Stromal cell of bone marrow (primary cell): ENCODE results near the gene SGK1.

Experiments
- DNase-seq: peaks from one replicate; pipeline ENCODE4 v3.0.0-alpha.2; 2012; ENCODE audit warnings: low read depth

SGK1 gene

GRCh38 chr6:134168590-134169208 lies 149.2 kb downstream of the SGK1 start:
- no peak for DNase-seq

DNA sequence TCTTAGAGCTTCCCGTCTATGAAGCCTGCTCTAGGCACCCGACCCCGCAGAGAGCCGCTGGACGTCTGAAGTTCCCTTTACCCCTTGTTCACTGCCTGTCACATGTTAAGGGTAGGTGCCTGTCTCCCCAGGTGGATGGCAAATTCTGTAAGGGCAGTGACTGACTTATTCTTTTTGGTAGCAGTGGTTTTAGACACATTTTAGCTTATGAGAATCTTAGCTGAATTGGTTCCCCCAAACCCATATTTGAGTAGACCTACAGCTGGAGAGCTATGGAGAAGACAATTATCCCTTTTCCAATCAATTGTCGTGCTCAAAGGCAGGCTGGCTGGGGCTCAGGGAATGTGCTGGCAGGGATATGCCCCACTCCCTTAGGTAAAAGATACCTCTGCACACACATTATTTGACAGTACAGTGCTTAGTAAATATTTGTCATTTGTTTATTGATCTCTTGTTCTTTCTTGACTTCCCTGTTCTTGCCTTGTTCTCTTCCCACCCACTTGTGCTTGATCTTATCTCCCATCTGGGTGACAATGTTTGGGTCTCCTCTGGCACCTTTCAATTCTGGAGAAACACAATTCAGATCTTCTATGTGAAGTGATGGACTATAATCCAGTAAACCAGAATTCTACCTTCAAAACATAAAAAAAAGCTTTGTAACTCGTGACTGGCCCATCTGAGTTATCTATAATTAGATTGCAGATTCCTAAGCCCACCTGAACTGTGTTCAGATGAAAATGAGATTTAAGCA lies 151.2 kb downstream of the SGK1 start:
- DNase-seq = no peak

- no peak for DNase-seq
These were observed 152.2 kb downstream of the SGK1 start for GRCh38 chr6:134165561-134166201.

- no peak for DNase-seq
These were observed 153.6 kb downstream of the SGK1 start for GRCh38 chr6:134164300-134164699.

DNA sequence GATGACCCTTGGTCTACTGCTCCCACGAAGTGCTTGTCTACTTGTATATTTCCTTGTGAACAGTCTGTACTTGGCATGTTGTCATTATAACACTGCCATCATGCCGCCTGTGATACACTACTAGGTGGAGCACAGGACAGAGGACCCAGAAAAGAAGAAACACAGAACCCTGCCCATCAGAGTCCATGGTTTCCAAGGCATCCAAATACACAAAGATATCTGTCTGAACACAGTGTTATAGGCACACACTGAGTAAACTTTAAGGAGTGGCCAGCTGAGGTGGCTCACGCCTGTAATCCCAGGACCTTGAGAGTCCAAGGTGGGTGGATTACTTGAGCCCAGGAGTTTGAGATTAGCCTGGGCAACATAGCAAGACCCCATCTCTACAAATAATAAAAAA lies 155.0 kb downstream of the SGK1 start:
- no peak for DNase-seq

- no peak for DNase-seq
These were observed 156.9 kb downstream of the SGK1 start for GRCh38 chr6:134161041-134161440.

DNA sequence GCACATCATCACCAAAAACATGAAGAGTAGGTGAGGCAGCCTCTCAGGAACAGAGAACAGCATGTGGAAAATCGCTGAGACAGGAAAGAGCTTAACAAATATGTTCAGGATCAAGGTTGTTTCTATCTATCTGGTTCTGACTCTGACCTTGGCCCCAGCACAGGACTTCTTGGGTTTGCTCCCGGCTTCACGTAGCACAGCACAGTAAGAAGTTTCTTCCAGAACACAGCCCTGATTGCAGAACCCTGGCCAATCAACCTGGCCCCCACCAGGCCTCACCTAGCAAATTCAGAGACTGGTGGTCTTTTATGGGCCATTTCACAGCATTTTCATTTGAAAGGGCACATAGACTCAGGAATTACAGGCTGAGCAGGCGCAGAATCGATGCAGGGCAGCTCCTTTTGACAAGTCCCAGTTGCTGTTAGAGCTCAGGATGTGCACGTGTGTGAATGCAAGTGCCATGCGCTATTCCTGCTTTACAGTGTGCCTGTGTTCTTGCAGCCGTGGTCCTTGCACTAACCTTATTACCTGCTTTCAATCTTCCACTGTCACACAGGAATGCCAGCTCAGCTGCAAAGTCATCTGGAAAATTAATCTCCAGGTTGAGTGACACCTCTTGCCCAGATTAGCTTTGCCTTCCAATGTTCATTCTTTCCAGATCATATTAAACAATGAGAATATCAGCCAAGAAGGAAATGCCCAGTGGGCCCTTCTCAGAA lies 165.0 kb downstream of the SGK1 start:
- DNase-seq = no peak

DNA sequence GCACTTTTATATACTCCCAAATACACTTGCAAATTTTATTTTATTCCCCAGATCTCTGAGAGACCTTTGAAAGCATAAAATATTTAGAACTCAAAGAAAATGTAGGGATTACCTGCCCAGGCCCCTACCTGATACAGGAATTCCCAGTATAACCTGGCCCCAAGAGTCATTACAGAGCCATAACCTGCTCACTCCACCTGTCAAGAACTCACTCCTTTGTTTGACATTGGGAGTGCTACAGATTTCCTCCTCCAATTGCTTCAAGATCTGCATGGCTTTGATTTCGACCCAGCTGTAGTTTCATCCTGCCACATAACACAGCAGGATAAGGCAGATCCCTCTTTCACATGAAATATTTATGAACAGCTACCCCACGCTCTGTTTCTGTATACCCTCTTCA lies 169.3 kb downstream of the SGK1 start:
- no peak for DNase-seq

DNA sequence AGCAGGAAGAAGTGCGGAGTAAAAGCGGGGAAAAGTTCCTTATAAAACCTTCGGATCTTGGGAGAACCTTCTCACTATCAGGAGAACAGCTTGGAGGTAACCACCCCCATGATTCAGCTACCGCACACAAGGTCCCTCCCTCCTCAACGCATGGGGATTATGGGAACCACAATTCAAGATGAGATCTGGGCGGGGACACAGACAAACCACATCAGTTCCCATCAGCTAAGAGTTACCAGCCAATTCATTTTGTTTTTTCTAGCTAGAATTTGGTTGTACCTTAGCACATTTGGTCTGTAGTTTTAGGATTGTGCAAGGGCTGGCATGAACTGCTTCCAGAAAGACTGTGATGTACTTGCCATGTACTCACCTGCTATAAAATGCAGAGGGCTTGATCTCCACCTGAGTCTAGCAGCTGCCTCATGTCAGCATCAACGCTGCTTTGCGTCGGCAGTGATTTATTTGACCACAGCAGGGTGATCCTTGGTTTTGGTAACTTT lies 170.8 kb downstream of the SGK1 start:
- DNase-seq = no peak

DNA sequence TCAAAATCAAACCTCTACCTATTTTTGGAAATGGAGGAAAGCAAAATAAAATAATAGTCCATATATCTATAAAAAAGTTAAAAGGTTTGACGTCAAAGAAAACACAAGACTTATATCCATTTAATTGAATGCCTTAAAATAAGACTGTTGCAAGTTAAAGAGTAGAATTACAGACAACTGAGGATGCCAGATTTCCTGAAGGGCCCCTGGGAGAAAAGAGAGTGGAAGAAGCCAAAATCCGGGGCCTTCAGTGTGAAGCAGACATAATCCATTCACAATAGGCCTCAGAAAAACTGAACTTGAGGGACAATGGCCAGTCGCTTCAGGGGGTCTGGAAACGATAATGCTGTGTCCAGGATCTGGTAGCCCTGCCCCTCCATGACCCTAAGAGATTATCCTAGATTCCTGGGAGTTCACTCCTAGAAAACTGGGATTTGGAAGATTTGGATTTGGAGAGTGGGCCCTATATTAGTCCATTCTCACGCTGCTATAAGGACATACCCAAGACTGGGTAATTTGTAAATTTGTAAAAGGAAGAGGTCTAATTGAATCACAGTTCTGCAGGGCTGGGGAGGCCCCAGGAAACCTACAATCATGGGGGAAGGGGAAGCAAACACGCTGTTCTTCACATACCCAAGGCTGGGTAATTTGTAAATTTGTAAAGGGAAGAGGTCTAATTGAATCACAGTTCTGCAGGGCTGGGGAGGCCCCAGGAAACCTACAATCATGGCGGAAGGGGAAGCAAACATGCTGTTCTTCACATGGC lies 171.5 kb downstream of the SGK1 start:
- DNase-seq = peak; percentile 52

- peak; percentile 44 for DNase-seq
These were observed 172.1 kb downstream of the SGK1 start for GRCh38 chr6:134145786-134146185.

- peak; percentile 48 for DNase-seq
These were observed 179.5 kb downstream of the SGK1 start for GRCh38 chr6:134138226-134138975.

- DNase-seq = no peak
These were observed 183.3 kb downstream of the SGK1 start for GRCh38 chr6:134134654-134135053.

DNA sequence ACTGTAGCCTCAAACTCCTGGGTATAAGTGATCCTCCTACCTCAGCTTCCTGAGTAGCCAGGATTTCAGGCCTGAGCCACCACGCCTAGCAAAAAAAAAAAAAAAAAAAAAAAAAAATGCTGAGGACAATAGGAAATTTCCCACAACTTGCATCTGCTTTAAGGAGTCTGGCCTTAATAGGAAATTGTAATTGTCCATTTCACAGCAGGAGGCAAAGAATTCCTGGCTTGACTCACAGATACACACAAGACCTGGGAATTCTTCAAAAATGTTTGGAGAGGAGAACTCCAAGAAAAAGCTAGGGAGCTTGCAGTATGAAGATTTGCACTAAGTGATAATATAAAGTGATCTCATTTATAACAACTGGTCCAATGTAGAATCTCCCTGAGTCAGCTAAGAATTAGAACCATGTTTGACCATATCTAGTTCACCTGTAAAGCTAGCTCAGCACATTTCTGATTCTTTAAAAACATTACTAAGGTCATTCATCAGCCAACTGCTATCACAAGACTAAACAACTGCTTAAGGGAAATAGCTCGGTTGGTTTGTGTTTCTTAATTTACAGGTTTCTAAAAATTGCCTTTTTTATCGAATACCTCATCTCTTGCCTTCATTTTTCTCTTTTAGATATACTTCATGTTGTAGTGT lies 185.3 kb downstream of the SGK1 start:
- no peak for DNase-seq

- DNase-seq = no peak
These were observed 186.3 kb downstream of the SGK1 start for GRCh38 chr6:134131530-134132139.

- DNase-seq = no peak
These were observed 189.8 kb downstream of the SGK1 start for GRCh38 chr6:134128146-134128545.

DNA sequence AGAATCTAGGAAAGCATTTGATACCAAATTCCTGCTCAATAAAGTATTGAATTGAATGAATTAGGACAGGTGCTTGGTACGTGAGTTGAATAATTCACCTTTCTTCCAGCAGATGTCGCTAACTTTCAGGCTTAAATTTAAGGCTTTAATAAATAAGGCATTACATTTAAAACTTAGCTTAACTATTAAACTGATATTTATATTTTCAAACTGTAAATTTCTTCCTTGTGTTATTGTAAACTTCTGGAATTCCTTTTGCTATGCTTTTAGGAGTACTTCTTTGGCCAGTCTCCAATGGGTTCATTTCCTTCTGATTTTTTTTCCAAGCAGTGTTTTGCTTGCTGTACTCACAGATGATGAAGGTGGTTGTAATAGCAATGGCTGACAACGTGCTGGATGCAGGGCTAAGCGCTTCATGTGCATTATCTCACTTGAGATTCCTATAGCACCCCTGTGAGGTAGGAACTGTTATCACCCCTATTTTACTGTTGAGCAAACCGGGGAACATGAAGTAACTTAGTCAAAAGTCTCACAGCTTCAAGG lies 194.2 kb downstream of the SGK1 start:
- DNase-seq = peak; percentile 33

DNA sequence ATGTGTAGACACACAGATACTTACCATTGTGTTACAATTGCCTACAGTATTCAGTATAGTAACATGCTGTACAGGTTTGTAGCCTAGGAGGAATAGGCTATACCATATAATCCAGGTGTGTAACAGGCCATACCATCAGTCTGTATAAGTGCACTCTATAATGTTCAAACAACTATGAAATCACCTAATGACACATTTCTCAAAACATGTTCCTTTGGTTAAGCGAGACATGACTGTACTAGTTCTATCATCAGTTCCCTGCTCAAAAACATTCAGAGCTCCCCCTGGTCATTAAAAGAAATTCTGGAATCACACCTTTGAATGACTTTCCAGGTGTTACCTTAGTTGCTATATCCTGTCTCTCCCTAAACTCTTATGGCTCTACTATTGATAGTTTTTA lies 195.1 kb downstream of the SGK1 start:
- DNase-seq = no peak

DNA sequence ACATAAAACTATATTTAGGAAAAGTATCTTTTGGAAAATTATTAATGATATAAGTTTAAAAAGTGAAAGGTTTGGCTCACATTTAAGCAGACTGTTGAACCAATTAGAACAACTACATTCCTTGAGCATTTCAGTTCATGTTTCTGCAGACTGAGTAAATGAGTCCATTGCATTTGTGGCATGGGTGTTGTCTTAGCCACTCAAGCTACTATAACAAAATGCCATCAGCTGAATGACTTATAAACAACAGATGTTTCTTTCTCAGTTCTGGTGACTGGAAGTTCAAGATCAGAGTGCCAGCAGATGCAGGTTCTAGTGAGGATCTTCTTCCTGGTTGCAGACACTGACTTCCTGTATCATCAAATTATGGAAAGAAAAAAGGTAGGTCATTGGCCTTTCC lies 198.4 kb downstream of the SGK1 start:
- DNase-seq = no peak
